ENCODE data around the gene NT5DC2.

NT5DC2 gene

DNA sequence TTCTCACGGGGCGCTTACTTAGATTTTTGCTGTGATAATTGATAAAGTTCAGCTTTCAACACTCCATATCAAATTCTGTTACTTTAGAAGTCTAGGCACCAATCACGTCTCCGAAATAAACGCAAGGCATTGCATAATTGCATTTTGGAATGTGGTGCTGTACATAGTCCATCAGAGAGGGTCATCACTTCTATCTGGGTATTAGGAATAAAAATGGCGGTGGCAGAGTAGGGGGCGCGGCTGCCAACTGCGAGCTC, 2.4 kb upstream of the NT5DC2 start:
- TF ChIP-seq OSR1 (CRISPR knock-in tag; IDR thresholded peaks at IDR 0.05) (no peak), RARB (CRISPR knock-in tag; IDR thresholded peaks at IDR 0.05) (no peak), TOX (CRISPR knock-in tag; IDR thresholded peaks at IDR 0.05; ENCODE audit: borderline replicate concordance) (no peak), SNAI2 (CRISPR knock-in tag; IDR thresholded peaks at IDR 0.05) (no peak), GLIS3 (CRISPR knock-in tag; IDR thresholded peaks at IDR 0.05) (no peak), ZC3H10 (CRISPR knock-in tag; IDR thresholded peaks at IDR 0.05) (no peak)
- TF ChIP-seq, protein P1, sequence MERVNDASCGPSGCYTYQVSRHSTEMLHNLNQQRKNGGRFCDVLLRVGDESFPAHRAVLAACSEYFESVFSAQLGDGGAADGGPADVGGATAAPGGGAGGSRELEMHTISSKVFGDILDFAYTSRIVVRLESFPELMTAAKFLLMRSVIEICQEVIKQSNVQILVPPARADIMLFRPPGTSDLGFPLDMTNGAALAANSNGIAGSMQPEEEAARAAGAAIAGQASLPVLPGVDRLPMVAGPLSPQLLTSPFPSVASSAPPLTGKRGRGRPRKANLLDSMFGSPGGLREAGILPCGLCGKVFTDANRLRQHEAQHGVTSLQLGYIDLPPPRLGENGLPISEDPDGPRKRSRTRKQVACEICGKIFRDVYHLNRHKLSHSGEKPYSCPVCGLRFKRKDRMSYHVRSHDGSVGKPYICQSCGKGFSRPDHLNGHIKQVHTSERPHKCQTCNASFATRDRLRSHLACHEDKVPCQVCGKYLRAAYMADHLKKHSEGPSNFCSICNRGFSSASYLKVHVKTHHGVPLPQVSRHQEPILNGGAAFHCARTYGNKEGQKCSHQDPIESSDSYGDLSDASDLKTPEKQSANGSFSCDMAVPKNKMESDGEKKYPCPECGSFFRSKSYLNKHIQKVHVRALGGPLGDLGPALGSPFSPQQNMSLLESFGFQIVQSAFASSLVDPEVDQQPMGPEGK (CRISPR knock-in tag; IDR thresholded peaks at IDR 0.05; ENCODE audit: borderline replicate concordance) = no peak
- no peak for ATAC-seq

DNA sequence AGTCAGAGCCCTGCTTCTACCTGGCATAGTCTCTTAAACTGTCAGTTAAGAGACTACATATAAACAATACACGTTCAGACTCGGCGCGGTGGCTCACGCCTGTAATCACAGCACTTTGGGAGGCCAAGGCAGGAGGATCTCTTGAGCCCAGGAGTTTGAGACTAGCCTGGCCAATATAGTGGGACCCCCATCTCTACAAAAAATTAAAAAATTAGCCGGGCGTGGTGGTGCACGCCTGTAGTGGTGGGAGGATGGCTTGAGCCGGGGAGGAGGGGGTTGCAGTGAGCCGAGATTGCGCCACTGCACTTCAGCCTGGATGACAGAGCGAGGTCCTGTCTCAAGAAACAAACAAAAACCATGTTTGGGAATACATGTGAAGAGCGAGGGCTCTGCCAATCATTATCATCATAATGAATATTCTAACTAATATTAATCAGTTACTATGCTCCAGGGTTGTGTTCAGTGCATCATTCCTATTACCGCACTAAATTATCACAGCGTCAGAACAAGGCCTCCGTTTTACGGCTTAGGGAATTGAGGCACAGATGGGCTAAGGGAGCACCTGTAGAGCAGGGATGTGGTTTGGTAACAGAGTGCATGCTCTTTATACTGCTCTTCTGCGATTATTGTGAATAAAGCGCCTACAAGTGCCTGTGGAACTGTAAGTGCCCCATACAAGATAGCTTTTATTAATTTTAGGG, 1.9 kb upstream of the NT5DC2 start:
- no peak for ATAC-seq

DNA sequence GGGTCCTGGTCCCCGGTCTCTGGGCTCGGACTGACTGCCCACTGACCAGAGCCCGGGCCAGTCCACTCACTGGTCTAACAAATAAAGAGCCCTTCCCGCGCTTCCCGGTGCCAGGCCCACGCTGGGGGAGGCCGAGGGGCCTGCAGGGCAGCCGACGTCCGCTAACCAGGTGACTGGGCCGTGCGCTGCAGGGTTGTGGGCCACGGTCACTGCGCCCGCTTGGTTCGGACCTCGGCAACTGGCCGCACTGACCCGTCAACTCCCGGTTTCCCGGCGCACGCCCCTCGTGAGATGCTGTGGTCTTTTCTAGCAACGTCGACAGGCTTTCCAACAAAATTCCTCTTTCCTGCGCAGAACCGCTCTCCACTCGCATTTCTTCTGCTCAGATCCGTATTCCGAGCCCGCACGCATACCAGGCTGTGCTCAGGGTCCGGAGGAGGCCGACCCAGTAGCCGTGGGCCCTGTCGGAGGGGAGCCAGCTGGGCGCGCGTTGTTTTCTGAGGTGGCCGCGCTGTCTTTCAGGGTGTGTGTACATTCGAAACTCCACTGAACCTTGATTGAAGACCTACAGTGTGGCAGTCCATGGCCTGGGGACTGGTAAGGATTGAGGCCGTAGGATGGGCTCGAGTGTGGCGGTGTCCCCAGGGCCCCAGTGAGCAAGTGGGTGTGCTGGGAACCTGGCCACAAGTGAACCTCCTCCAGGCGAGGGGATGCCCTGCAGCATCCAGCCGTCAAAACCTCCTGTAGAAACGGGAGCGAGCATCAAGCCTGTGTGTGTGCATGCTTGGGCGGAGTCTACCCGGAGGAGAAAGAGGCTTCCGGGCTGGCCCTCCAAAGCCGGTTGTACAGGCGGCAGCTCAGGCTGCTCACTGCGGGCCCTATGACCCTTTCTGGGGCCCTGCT, 875 bp upstream of the NT5DC2 start:
- no peak; the same call in 2 of the 3 replicates for ATAC-seq
- TF ChIP-seq, protein P2, sequence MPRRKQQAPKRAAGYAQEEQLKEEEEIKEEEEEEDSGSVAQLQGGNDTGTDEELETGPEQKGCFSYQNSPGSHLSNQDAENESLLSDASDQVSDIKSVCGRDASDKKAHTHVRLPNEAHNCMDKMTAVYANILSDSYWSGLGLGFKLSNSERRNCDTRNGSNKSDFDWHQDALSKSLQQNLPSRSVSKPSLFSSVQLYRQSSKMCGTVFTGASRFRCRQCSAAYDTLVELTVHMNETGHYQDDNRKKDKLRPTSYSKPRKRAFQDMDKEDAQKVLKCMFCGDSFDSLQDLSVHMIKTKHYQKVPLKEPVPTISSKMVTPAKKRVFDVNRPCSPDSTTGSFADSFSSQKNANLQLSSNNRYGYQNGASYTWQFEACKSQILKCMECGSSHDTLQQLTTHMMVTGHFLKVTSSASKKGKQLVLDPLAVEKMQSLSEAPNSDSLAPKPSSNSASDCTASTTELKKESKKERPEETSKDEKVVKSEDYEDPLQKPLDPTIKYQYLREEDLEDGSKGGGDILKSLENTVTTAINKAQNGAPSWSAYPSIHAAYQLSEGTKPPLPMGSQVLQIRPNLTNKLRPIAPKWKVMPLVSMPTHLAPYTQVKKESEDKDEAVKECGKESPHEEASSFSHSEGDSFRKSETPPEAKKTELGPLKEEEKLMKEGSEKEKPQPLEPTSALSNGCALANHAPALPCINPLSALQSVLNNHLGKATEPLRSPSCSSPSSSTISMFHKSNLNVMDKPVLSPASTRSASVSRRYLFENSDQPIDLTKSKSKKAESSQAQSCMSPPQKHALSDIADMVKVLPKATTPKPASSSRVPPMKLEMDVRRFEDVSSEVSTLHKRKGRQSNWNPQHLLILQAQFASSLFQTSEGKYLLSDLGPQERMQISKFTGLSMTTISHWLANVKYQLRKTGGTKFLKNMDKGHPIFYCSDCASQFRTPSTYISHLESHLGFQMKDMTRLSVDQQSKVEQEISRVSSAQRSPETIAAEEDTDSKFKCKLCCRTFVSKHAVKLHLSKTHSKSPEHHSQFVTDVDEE (CRISPR knock-in tag; IDR thresholded peaks at IDR 0.05) = no peak
- TF ChIP-seq PPARA (CRISPR knock-in tag; IDR thresholded peaks at IDR 0.05; ENCODE audit: borderline replicate concordance) (no peak), CSDC2 (CRISPR knock-in tag; IDR thresholded peaks at IDR 0.05) (no peak), ZNF8 (CRISPR knock-in tag; IDR thresholded peaks at IDR 0.05) (no peak), ZNF565 (CRISPR knock-in tag; conservative IDR thresholded peaks at IDR 0.05; ENCODE audit: low read depth) (no peak)
- TF ChIP-seq, protein P3, sequence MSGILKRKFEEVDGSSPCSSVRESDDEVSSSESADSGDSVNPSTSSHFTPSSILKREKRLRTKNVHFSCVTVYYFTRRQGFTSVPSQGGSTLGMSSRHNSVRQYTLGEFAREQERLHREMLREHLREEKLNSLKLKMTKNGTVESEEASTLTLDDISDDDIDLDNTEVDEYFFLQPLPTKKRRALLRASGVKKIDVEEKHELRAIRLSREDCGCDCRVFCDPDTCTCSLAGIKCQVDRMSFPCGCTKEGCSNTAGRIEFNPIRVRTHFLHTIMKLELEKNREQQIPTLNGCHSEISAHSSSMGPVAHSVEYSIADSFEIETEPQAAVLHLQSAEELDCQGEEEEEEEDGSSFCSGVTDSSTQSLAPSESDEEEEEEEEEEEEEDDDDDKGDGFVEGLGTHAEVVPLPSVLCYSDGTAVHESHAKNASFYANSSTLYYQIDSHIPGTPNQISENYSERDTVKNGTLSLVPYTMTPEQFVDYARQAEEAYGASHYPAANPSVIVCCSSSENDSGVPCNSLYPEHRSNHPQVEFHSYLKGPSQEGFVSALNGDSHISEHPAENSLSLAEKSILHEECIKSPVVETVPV (CRISPR knock-in tag; IDR thresholded peaks at IDR 0.05) = no peak

More for the DNA sequence above, 1.9 kb upstream of the NT5DC2 start:
- TF ChIP-seq, protein P2 (CRISPR knock-in tag; IDR thresholded peaks at IDR 0.05) = no peak
- TF ChIP-seq BACH2 (CRISPR knock-in tag; IDR thresholded peaks at IDR 0.05; ENCODE audit: borderline replicate concordance) = no peak
- TF ChIP-seq CSDC2 (CRISPR knock-in tag; IDR thresholded peaks at IDR 0.05) = no peak
- no peak for TF ChIP-seq ARNTL (CRISPR knock-in tag; IDR thresholded peaks at IDR 0.05; ENCODE audit: borderline replicate concordance, low read depth)
- TF ChIP-seq, protein P4, sequence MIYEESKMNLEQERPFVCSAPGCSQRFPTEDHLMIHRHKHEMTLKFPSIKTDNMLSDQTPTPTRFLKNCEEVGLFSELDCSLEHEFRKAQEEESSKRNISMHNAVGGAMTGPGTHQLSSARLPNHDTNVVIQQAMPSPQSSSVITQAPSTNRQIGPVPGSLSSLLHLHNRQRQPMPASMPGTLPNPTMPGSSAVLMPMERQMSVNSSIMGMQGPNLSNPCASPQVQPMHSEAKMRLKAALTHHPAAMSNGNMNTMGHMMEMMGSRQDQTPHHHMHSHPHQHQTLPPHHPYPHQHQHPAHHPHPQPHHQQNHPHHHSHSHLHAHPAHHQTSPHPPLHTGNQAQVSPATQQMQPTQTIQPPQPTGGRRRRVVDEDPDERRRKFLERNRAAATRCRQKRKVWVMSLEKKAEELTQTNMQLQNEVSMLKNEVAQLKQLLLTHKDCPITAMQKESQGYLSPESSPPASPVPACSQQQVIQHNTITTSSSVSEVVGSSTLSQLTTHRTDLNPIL (CRISPR knock-in tag; IDR thresholded peaks at IDR 0.05; ENCODE audit: low read depth) = no peak
- no peak for TF ChIP-seq ZNF8 (CRISPR knock-in tag; IDR thresholded peaks at IDR 0.05)
- TF ChIP-seq, protein P3 (CRISPR knock-in tag; IDR thresholded peaks at IDR 0.05) = no peak
- no peak for TF ChIP-seq OSR1 (CRISPR knock-in tag; IDR thresholded peaks at IDR 0.05)
- TF ChIP-seq, protein P5, sequence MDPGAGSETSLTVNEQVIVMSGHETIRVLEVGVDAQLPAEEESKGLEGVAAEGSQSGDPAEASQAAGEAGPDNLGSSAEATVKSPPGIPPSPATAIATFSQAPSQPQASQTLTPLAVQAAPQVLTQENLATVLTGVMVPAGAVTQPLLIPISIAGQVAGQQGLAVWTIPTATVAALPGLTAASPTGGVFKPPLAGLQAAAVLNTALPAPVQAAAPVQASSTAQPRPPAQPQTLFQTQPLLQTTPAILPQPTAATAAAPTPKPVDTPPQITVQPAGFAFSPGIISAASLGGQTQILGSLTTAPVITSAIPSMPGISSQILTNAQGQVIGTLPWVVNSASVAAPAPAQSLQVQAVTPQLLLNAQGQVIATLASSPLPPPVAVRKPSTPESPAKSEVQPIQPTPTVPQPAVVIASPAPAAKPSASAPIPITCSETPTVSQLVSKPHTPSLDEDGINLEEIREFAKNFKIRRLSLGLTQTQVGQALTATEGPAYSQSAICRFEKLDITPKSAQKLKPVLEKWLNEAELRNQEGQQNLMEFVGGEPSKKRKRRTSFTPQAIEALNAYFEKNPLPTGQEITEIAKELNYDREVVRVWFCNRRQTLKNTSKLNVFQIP (CRISPR knock-in tag; IDR thresholded peaks at IDR 0.05; ENCODE audit: borderline replicate concordance, low read depth) = no peak
- no peak for TF ChIP-seq PPARA (CRISPR knock-in tag; IDR thresholded peaks at IDR 0.05; ENCODE audit: borderline replicate concordance)

Data from SK-N-SH treated with all-trans-retinoic acid at 6 μM for 48 hours (cell line).